Fibroblast of skin of left quadriceps (primary cell): ENCODE results near the gene RSPO4.

ENCODE experiments used
- DNase-seq, 2 experiments: peaks; one replicate each; pipeline ENCODE4 v3.0.0-alpha.2; 2013; ENCODE audit warnings: low read depth in 2 of 2

The RSPO4 gene

GRCh38 chr20:910132-910869 lies 91.8 kb downstream of the RSPO4 start:
- DNase-seq = no peak

- DNase-seq = no peak
These were observed 92.5 kb downstream of the RSPO4 start for GRCh38 chr20:909641-910040.
